ENCODE measurements around the gene GAK. TPM values are rescaled to one million over a fixed set of nuclear protein-coding genes. Genes with fewer than 3 reads are reported as not detected.

The GAK gene
- total RNA-seq, 4 donors from 2014 or later = 50.6 to 1,098 (median 104) TPM

DNA sequence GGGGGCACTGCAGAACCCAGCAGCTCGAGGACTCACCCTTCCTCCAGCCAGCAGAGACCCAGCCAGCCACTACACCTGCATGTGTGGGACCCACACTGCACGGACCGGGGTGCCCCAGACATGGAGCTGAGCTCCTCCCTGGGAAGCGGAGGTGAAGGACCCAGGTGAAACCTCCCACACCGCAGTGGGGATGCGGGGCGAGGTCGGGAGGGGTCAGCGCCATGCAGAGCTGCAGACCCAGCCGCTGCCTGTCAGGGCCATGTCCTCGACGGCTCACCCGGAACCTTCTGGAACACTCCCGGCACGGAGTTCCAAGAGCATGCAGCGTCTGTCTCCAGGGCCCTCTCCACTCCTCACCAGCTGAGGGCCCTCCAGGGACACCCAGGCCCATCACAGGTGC, 42.6 kb downstream of the GAK start:
- no peak overlapping the region for H3K4me3 ChIP-seq
- no peaks in the 10 kb centered on the region for H3K27me3 ChIP-seq
- H3K9me3 ChIP-seq = no peaks in the 10 kb centered on the region
- intact Hi-C loops (cut with DNase I; ENCODE audit: low total_unique reads) = no loop called here
- TF ChIP-seq, protein P1, sequence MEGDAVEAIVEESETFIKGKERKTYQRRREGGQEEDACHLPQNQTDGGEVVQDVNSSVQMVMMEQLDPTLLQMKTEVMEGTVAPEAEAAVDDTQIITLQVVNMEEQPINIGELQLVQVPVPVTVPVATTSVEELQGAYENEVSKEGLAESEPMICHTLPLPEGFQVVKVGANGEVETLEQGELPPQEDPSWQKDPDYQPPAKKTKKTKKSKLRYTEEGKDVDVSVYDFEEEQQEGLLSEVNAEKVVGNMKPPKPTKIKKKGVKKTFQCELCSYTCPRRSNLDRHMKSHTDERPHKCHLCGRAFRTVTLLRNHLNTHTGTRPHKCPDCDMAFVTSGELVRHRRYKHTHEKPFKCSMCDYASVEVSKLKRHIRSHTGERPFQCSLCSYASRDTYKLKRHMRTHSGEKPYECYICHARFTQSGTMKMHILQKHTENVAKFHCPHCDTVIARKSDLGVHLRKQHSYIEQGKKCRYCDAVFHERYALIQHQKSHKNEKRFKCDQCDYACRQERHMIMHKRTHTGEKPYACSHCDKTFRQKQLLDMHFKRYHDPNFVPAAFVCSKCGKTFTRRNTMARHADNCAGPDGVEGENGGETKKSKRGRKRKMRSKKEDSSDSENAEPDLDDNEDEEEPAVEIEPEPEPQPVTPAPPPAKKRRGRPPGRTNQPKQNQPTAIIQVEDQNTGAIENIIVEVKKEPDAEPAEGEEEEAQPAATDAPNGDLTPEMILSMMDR (IDR thresholded peaks at IDR 0.05) = no peak
- TF ChIP-seq POLR2A (IDR thresholded peaks at IDR 0.05) = no peak
- H3K36me3 ChIP-seq = no peaks in the 10 kb centered on the region
- no peak for DNase-seq
- H3K27ac ChIP-seq = no peak overlapping the region
- no peaks in the 10 kb centered on the region for H3K4me1 ChIP-seq

DNA sequence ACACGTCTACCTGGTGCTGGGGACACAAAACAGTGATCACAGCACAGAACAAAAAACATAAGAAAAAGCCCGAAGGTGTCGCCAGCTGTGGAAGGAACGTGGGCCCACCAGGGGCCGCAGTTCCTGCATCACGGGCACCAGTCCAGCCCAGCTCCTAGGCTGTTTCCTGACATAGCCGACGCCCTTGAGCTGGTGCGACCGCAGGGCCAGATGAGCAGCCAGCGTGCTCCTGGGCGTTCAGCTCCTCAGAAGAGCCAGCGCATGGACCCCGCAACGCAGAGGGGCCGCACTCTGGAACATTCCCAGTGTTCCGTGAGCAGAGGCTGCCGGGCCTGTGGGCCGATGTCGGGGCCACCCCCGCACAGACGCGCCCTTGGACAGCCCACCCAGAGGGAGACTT, 44.1 kb downstream of the GAK start:
- intact Hi-C loops (cut with DNase I; ENCODE audit: low total_unique reads) = no loop called here
- TF ChIP-seq, protein P1 (IDR thresholded peaks at IDR 0.05) = no peak
- no peak for TF ChIP-seq POLR2A (IDR thresholded peaks at IDR 0.05)
- no peak for DNase-seq

GRCh38 chr4:887034-887763, 44.9 kb downstream of the GAK start:
- H3K27me3 ChIP-seq = no peaks in the 10 kb centered on the region
- intact Hi-C loops (cut with DNase I; ENCODE audit: low total_unique reads) = no loop called here
- H3K36me3 ChIP-seq = no peaks in the 10 kb centered on the region
- no peak for TF ChIP-seq POLR2A (IDR thresholded peaks at IDR 0.05)
- TF ChIP-seq, protein P1 (IDR thresholded peaks at IDR 0.05) = no peak
- H3K9me3 ChIP-seq = no peaks in the 10 kb centered on the region
- no peak for DNase-seq
- H3K4me1 ChIP-seq = no peaks in the 10 kb centered on the region
- no peak overlapping the region for H3K4me3 ChIP-seq
- H3K27ac ChIP-seq = no peak overlapping the region

More for the DNA sequence above, 44.1 kb downstream of the GAK start:
- no peaks in the 10 kb centered on the region for H3K4me1 ChIP-seq
- H3K36me3 ChIP-seq = no peaks in the 10 kb centered on the region
- H3K4me3 ChIP-seq = no peak overlapping the region
- no peaks in the 10 kb centered on the region for H3K9me3 ChIP-seq
- no peak overlapping the region for H3K27ac ChIP-seq
- no peaks in the 10 kb centered on the region for H3K27me3 ChIP-seq

DNA sequence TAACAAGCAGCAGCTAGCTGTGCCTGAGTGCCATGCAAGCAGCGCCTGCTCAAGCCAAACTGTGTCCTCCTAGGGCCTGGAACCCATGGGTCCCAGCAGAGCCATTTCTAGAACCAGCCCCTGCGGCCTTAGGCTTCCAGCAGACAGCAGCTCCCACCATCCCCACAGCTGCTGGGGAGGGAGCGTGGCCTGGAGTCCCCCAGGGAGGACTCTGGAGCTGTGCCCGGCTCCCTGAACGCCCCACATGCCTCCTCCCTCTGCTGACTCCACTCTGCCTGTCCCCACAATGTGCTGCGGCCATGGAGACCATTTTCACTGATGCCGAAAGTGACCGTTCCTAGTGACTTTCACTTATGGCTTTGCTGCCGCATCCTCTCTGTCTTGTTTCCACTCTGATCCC, 45.9 kb downstream of the GAK start:
- TF ChIP-seq, protein P1 (IDR thresholded peaks at IDR 0.05) = no peak
- no peak for TF ChIP-seq POLR2A (IDR thresholded peaks at IDR 0.05)
- Histone ChIP-seq H3K4me3 (no peak overlapping the region), H3K27ac (no peak overlapping the region), H3K9me3 (no peaks in the 10 kb centered on the region), H3K27me3 (no peaks in the 10 kb centered on the region), H3K4me1 (no peaks in the 10 kb centered on the region), H3K36me3 (no peaks in the 10 kb centered on the region)
- intact Hi-C loops (cut with DNase I; ENCODE audit: low total_unique reads) = no loop called here
- DNase-seq = no peak

DNA sequence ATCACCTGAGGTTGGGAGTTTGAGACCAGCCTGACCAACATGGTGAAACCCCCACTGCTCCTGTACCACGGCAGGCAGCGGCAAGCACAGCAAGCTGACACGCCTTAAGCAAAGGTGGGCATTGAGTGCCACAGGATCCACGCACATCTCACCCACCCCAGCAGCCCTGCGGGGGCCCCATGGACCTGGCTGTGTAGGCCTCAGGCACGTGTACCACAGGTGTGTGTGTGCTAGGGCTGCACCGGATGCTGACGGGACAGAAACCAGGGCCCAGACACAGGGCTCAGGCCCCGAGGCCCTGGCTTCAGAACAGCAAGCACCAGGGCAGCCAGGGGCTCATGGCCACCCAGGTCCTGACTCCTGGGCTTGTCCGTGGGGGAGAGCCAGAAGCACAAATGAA, 46.8 kb downstream of the GAK start:
- no peaks in the 10 kb centered on the region for H3K4me1 ChIP-seq
- DNase-seq = no peak
- TF ChIP-seq, protein P1 (IDR thresholded peaks at IDR 0.05) = no peak
- no peaks in the 10 kb centered on the region for H3K27me3 ChIP-seq
- H3K36me3 ChIP-seq = no peaks in the 10 kb centered on the region
- intact Hi-C loops (cut with DNase I; ENCODE audit: low total_unique reads) = no loop called here
- H3K9me3 ChIP-seq = no peaks in the 10 kb centered on the region
- H3K4me3 ChIP-seq = no peak overlapping the region
- H3K27ac ChIP-seq = no peak overlapping the region
